Thoracic aorta (tissue), 2 donors: ENCODE results near the gene TSC22D1. TPM values are rescaled to one million over a fixed set of nuclear protein-coding genes. Genes with fewer than 3 reads are reported as not detected.
A peak's percentile ranks its signal among the peaks of the same experiment; 100 is the strongest.

Source experiments
- ATAC-seq: fragments of 150-250 bp; one replicate; pipeline ENCODE4 v1.8.0; 2017; ENCODE audit warnings: low read depth; ENCODE audit not compliant: insufficient number of reproducible peaks, low FRiP score
- DNase-seq: peaks from one replicate; pipeline ENCODE4 v3.0.0-alpha.2; 2020; ENCODE audit warnings: low spot score
- H3K27ac ChIP-seq, 2 donors: fragments of 200-600 bp; sonication (generic); 1 replicate in 1 of 2; 2 replicates in 1 of 2; pipeline ENCODE4 v1.5.1; 2016; ENCODE audit warnings: mild to moderate bottlenecking in 2 of 2, moderate library complexity in 2 of 2
- H3K27me3 ChIP-seq: fragments of 200-600 bp; sonication (generic); replicated peaks from 2 replicates; pipeline ENCODE4 v1.6.0; 2016; ENCODE audit warnings: mild to moderate bottlenecking; ENCODE audit not compliant: insufficient read depth
- H3K36me3 ChIP-seq: fragments of 200-600 bp; sonication (generic); one replicate; pipeline ENCODE4 v1.5.1; 2016
- H3K4me1 ChIP-seq, 2 donors: fragments of 200-600 bp; sonication (generic); 1 replicate in 1 of 2; 2 replicates in 1 of 2; pipeline versions ENCODE4 v1.5.1 to v1.6.0; 2016; ENCODE audit warnings: low read depth in 2 of 2, mild to moderate bottlenecking in 1 of 2; ENCODE audit not compliant: control insufficient read depth in 1 of 2
- H3K4me3 ChIP-seq: fragments of 200-600 bp; sonication (generic); 2 replicates; pipeline ENCODE4 v1.5.1; 2016; ENCODE audit warnings: mild to moderate bottlenecking
- H3K9me3 ChIP-seq: fragments of 200-600 bp; sonication (generic); 2 replicates; pipeline ENCODE4 v1.5.1; 2016
- total RNA-seq, 2 donors: library from RNA; depleted of rRNA; stranded (reverse); fragments of >200 nt; gene quantifications; one replicate each; pipeline versions ENCODE4 v1.1.0 to v1.2.3, GENCODE V29; 2016
- TF ChIP-seq, protein P1 (sequence below): fragments of 200-600 bp; sonication (generic); IDR thresholded peaks from one replicate; pipeline ENCODE4 v1.5.1; 2019; ENCODE audit warnings: antibody characterized with exemption

Gene TSC22D1
- total RNA-seq, 2 donors from 2014 or later, result 107 to 129 TPM

DNA sequence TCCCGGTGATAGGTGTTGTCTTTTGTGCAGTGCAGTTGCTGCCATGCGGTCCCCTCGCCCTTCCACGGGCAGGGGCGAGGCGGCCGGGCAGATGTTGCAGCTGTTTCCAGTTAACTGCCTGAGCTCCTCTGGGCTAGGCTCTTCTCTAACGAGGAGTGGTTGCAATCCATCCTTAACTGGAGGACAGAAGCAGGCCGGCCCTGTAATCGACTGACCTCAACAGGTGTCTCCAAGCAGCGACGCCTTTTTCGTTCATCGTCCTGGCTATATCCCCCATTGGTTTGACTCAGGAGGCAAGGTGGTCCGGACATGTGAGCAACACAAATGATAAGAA, 1.9 kb upstream of the TSC22D1 start:
- Histone ChIP-seq H3K4me3 (peak overlapping the region; percentile 96), H3K36me3 (no peaks in the 10 kb centered on the region), H3K27me3 (no peaks in the 10 kb centered on the region), H3K4me1 (peaks cover 8 to 31% of the 10 kb centered on the region in 2 donors), H3K9me3 (no peaks in the 10 kb centered on the region), H3K27ac (peak overlapping the region; percentile 97 to 99)
- DNase-seq (no peak), ATAC-seq (no peak)
- TF ChIP-seq, protein P1, sequence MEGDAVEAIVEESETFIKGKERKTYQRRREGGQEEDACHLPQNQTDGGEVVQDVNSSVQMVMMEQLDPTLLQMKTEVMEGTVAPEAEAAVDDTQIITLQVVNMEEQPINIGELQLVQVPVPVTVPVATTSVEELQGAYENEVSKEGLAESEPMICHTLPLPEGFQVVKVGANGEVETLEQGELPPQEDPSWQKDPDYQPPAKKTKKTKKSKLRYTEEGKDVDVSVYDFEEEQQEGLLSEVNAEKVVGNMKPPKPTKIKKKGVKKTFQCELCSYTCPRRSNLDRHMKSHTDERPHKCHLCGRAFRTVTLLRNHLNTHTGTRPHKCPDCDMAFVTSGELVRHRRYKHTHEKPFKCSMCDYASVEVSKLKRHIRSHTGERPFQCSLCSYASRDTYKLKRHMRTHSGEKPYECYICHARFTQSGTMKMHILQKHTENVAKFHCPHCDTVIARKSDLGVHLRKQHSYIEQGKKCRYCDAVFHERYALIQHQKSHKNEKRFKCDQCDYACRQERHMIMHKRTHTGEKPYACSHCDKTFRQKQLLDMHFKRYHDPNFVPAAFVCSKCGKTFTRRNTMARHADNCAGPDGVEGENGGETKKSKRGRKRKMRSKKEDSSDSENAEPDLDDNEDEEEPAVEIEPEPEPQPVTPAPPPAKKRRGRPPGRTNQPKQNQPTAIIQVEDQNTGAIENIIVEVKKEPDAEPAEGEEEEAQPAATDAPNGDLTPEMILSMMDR, result no peak

DNA sequence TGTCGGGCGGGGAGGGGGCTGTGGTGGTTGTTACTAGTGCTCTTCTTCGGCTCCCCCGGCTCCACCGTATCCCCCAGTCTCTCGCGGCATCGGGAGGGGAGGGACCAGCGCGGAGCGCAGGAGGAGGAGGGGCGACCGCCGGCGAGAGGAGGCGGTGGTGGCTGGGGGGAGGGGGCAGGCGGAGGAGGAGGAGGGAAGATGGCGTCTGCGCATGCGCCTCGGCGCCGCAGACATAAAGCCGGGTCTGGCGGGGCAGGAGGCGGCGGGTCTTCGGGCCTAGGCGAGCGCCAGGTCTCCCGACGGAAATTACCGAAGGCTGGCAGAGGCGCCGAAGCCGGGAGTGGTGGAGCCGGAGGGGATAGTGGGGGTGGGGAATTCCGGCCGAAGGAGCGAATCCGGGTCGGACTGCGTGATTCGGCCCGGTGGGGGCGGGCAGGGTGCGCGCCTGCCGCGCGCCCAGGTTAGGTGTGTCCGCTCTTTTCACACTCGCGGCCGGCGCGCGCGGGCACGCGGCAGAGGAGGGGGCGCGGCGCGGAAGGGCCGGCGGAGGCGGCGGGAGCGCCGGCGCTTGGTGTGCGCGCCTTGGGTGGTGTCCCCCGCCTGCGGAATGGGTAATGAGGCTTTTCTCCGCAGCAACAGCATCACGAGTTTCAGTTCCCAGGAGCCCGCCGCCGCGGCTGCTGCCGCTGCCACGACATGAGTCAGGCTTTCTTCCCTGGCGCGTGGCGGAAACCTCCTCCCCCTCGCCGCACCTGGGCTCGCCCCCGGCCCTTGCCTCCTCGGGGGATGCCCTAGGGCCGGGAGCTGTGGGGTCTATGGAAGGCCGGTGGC, 1.3 kb upstream of the TSC22D1 start:
- ATAC-seq, result peak; percentile 76

DNA sequence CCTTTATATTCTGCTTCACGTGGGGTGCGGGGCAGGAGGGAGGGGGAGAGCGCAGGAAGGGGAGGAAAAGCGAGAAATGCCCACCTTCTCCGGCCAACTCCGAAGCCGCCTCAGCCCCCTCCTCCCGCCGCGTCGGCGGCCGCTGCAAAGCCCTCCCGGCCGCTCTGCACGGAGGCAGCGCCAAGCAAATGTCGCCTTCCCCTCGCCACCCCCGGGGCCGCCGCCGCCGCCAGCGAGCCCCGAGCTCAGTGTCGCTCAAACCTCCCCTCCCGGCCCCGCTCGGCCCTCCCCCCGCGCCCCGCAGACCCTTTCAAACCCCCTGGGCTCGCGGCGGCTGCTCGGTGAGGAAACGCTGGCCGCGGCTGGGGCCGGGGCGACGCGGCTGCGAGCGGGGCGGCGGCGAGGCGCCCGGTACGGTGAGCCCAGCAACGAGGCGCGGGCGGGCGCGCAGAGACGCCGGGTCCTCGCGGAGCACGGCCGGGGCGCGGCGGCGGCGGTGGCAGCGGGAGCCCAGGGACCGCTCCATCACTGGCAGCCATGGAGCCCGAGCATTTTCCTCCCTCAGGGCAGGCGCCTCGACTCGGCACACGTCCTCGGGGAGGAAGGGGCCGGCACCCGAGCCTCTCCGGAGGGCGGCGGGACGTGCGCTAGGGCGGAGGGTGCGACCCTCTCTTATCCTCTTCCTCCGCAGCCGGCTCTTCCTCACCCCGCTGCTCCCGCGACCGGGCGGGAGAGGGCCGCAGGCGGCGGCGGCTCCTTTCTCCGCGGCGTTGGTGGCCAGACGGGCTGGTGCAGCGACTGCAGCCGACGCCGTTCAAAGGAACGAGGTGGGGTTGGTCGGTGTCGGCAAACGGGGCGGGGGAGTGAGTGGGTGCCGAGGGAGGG, 463 bp upstream of the TSC22D1 start:
- peak; percentile 44 for ATAC-seq
- Histone ChIP-seq H3K36me3 (no peaks in the 10 kb centered on the region), H3K27me3 (no peaks in the 10 kb centered on the region), H3K4me3 (peak overlapping the region; percentile 96), H3K27ac (peak overlapping the region; percentile 97 to 99), H3K9me3 (no peaks in the 10 kb centered on the region), H3K4me1 (peaks cover 20 to 44% of the 10 kb centered on the region in 2 donors)
- TF ChIP-seq, protein P1, result no peak
- DNase-seq, result peak; percentile 24

More for the DNA sequence above, 1.3 kb upstream of the TSC22D1 start:
- TF ChIP-seq, protein P1, result no peak
- H3K4me3 ChIP-seq, result peak overlapping the region; percentile 96
- H3K4me1 ChIP-seq, result peaks cover 14 to 37% of the 10 kb centered on the region in 2 donors
- no peaks in the 10 kb centered on the region for H3K9me3 ChIP-seq
- H3K27me3 ChIP-seq, result no peaks in the 10 kb centered on the region
- DNase-seq, result peak; percentile 90
- H3K27ac ChIP-seq, result peak overlapping the region; percentile 97 to 99
- H3K36me3 ChIP-seq, result no peaks in the 10 kb centered on the region

GRCh38 chr13:44575035-44575434, 1.1 kb downstream of the TSC22D1 start:
- peaks cover 32 to 59% of the 10 kb centered on the region in 2 donors for H3K4me1 ChIP-seq

More at GRCh38 chr13:44575035-44575434, 1.1 kb downstream of the TSC22D1 start:
- Histone ChIP-seq H3K36me3 (no peaks in the 10 kb centered on the region), H3K27ac (peak overlapping the region; percentile 97 to 99), H3K4me3 (peak overlapping the region; percentile 96), H3K9me3 (no peaks in the 10 kb centered on the region), H3K27me3 (no peaks in the 10 kb centered on the region)
- DNase-seq (no peak), ATAC-seq (no peak)
- TF ChIP-seq, protein P1, result no peak
